A549 treated with RU486 at 1 μM for 4 hours (cell line): Measurements from ENCODE around the gene ANXA2R. TPM values are rescaled to one million over a fixed set of nuclear protein-coding genes. Genes with fewer than 3 reads are reported as not detected.

ENCODE experiments used
- total RNA-seq: library from RNA; stranded (reverse); fragments of 200-300 nt; extraction: Qiagen RNA extraction; gene quantifications from 5 replicates; pipeline ENCODE4 v1.2.3, GENCODE V29; 2022; ENCODE audit warnings: low read depth

Gene ANXA2R, protein sequence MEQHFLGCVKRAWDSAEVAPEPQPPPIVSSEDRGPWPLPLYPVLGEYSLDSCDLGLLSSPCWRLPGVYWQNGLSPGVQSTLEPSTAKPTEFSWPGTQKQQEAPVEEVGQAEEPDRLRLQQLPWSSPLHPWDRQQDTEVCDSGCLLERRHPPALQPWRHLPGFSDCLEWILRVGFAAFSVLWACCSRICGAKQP
- total RNA-seq = 1.9 to 3.0 TPM (median 2.2 TPM) in 5 replicates

DNA sequence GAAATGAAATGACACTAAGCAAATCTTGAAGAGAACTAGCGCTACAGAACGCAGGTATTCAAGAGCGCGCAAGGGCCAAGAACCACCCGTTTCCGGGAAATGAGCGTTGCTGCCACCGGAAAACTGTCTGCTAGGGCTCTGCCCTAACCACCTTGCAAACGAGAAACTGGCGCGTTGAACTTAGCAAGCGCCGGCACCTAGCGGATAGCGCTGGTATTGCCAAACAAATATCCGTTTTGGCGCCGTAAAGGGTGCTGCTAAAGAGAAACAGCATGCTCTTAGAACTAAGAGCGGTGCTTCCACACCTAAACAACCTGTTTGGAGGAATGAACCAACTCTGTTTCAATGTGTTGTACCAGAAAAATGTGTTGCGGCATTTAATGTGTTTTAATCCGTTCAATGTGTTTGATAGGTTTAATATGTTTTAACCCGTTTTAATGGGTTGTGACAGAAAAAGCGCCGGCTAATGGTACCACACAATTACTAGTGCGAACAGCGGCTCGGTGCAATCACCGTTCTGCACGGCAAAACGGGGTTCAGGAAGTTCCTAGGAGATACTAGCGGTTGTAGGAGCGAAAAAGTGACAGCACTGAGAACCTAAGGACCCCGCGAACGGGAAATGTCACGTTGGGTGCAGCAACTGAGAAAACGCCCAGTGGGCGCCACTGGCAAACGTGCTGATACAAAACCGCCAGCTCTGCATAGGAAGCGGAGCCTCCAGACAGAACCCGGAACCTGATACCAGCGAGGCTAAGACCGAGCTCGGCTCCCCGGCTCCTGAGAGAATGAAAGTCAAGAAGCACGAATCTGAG lies at the start of gene ANXA2R:
Gene ANXA2R, minus strand, starts transcription at position 33 of the 812 bp plus-strand sequence. CDS start 273 bp downstream, outside the sequence.

Other genes with a start within 250 kb of the ANXA2R start
- 0.19 to 0.67 TPM (median 0.46 TPM) in 4 of 5 replicates, not detected in the other for gene SELENOP, start 228.4 kb downstream of the ANXA2R start, total RNA-seq
- gene ZNF131, start 80.6 kb upstream of the ANXA2R start, total RNA-seq = 17.8 to 28.0 TPM (median 23.1 TPM) in 5 replicates
- gene NIM1K, start 151.9 kb upstream of the ANXA2R start, total RNA-seq = 0.08 to 0.30 TPM (median 0.25 TPM) in 5 replicates